Occipital lobe (tissue), 2 donors: Measurements from ENCODE around the gene APCDD1. TPM values are rescaled to one million over a fixed set of nuclear protein-coding genes. Genes with fewer than 3 reads are reported as not detected.
"Not testable (repeated sequence)": the region's sequence is repeated elsewhere in the genome, so short reads cannot be mapped to it uniquely, and the experiment has no call there.

ENCODE experiments used
- DNase-seq: peaks from one replicate; lab custom pipeline; 2025; lab: John Stamatoyannopoulos, UW
- total RNA-seq: library from RNA; depleted of rRNA; stranded (reverse); fragments of >200 nt; gene quantifications from one replicate; pipeline ENCODE4 v1.2.3, GENCODE V29; 2014

APCDD1 gene
- total RNA-seq, 1 donor from 2014 or later, result 10.3 TPM

- DNase-seq, result no peak
Measured at GRCh38 chr18:10461989-10462388, 7.6 kb downstream of the APCDD1 start.

DNA sequence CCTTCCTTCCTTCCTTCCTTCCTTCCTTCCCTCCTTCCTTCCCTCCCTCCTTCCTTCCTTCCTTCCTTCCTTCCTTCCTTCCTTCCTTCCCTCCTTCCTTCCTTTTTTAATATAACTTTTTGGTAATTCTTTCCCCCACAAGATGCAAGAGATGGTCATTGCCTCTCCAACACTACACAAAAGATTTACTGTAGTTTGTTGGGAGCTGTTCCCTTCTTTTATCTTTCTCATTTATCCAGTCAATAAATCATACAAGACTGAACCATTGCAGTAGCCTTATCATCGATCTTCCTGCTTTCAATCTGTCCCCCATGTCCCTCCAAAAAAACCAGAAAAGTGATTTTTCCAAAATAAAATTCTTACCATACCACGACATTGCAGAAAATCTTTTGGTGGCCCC, 8.2 kb downstream of the APCDD1 start:
- DNase-seq, result no peak

- DNase-seq, result no peak
Measured at GRCh38 chr18:10463096-10463495, 8.7 kb downstream of the APCDD1 start.

- peak; percentile 14 for DNase-seq
Measured at GRCh38 chr18:10463741-10464140, 9.3 kb downstream of the APCDD1 start.

- not testable (repeated sequence) for DNase-seq
Measured at GRCh38 chr18:10464161-10464648, 9.8 kb downstream of the APCDD1 start.

- DNase-seq, result no peak
Measured at GRCh38 chr18:10465174-10465939, 10.9 kb downstream of the APCDD1 start.

DNA sequence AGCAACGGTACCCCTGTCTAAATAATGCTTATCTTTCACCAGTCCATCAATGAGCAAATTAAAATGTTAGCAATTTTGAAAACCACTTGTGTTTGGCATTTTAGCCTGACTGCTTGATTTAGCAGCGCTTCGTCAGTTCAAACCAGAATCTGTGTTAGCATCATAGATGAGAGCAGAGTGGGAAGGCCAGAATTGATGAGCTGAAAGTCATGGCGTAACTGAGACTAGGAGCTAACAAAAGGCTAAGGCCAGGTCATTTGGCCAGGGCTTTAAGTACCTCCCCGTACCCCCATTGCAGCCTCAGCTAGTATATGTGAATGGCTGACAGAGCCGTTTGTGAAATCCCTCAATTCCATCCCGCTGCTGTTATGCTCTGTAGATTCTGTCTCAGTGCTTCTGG, 16.0 kb downstream of the APCDD1 start:
- no peak for DNase-seq

- DNase-seq, result no peak
Measured at GRCh38 chr18:10471574-10471973, 17.1 kb downstream of the APCDD1 start.

- no peak for DNase-seq
Measured at GRCh38 chr18:10473132-10473531, 18.7 kb downstream of the APCDD1 start.

- no peak for DNase-seq
Measured at GRCh38 chr18:10474309-10474708, 19.9 kb downstream of the APCDD1 start.

GRCh38 chr18:10475276-10475653, 20.8 kb downstream of the APCDD1 start:
- no peak for DNase-seq

DNA sequence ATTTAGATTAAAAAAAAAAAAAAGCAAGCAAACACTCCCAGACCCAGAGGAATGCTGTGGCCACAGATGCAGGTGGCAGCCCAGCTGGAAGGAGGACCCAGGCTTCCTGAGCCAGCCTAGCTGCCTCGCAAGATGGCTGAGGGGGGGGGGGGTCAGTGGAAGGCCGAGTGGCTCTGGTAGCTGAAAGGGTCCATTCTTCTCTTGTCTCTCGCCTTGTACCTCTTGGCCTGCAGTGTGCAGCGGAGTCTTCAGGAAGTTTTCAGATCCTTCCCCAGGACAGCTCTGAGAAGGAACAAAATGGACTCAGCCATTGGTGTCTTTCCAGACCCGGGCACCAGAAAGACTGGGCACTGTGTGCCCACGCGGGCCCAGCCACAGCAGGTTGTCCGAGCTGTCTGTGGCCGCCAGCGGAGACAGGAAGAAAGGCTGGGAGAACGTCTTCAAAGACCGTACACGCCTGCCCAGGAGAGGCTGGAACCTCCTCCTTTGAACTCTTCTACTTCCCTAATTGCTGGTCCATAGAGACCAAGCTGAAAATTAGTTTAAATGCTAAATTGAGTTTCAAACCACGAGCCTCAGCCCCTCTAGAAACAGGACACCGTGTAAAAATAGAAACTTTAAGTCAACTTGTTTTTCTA, 21.3 kb downstream of the APCDD1 start:
- DNase-seq, result no peak

DNA sequence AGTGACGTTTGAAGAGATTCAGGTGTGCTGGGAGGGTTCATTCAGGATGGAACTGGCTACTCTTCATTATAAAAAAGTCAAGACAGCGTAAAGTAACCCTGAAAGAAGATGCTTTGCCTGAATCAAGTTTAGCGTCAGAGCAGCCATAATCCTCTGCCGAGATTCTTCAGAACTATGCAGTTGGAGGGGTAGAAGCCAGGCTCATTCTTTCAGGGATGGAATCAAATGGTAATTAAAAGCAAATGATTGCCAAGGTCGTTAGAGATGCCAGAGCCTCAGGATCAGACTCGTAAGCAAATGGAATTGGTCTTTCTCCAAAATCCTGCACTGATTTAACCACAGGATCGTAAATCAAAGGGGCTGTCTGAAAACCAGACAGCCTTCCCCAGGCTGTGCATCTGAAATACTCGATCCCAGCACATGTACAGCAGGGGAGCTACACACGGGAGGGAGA, 21.9 kb downstream of the APCDD1 start:
- no peak for DNase-seq

GRCh38 chr18:10477121-10477862, 22.9 kb downstream of the APCDD1 start:
- DNase-seq, result no peak

DNA sequence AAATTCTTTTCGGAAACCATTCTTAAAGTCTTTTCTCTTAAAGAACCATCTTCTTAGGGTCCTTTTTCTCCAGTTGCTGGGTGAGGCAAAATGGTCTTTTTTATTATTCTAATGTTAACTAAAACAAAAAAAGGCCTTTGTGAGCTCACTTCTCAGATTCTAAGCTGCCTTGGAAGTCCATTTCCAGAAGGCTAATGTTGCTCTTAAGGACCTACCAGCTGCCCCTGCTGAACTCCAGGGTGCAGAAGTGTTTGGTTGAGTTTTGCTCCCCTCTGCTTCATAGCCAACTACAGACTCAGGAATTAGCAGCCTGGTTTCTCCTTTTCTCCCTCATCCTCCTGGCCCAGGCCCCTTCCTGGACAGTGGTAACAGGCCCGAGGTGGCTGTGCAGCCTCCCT, 23.4 kb downstream of the APCDD1 start:
- DNase-seq, result no peak

DNA sequence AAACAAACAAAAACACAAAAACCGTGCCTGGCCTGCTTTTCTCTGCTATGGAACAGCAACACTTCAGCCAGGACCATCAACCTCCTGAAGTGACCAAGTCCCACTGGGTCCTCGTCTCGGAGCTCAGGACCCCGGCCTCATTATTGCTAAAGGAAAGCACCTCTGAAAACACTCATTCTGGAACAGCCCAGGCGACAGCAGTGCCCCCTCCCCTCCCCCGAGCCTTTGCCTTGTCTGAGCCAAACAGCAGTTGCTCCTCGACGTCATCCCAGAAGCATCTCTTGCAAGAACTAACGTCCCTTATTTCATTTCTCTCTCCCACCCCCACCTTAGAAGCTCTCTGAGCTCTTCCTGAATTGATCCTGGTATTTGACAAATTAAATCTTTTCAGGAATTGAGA, 27.4 kb downstream of the APCDD1 start:
- no peak for DNase-seq

DNA sequence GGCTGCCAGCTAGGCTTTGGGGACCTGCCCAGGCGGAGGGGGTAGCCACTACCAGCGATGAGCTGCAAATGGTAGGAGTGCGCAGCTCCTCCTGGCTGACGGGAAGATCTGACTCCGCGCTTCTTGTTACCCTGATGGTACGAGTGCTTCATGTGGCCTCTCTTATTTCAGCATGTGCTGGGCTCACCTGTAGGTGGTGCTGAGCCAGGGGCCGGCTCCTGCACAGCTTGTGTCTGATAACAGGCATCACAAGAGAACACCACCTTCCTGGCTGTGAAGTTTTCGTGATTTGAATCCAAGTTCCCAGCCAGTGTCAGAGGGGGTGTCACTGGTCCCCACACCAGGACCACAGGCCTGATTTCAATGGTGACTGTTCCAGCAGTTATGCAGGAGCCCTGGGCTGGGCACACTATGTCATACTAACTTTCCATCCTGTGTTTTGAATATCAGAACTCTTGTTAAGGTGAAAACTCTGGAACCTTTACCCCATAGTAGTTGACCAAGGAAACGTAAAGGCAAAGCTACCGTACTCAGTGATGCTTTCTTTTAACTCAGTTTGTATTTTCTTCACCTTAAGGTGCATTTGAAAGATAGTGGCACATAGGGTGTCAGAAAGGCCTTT, 28.0 kb downstream of the APCDD1 start:
- no peak for DNase-seq

- DNase-seq, result no peak
Measured at GRCh38 chr18:10482985-10483949, 28.8 kb downstream of the APCDD1 start.

- no peak for DNase-seq
Measured at GRCh38 chr18:10485475-10485874, 31.0 kb downstream of the APCDD1 start.

- DNase-seq, result no peak
Measured at GRCh38 chr18:10486362-10486761, 31.9 kb downstream of the APCDD1 start.

GRCh38 chr18:10487154-10487553, 32.7 kb downstream of the APCDD1 start:
- DNase-seq, result no peak
